Stimulated activated CD8-positive, alpha-beta memory T cell treated with anti-CD3 and anti-CD28 coated beads, Interleukin-4, amount 100 ng/mL, for 48 hours (primary cell): Measurements from ENCODE around the gene LRIG1.

Source experiments
- DNase-seq: peaks from one replicate; pipeline ENCODE4 v3.0.0-alpha.2; 2020

LRIG1 gene

GRCh38 chr3:66500576-66501482 lies at the start of gene LRIG1:
LRIG1 (minus strand) TSS chr3:66501022; CDS start chr3:66500407, 615 bp downstream.
- peak; percentile 98 for DNase-seq

- no peak for DNase-seq
Measured at GRCh38 chr3:66544619-66545429, 44.0 kb upstream of the LRIG1 start.

- no peak for DNase-seq
Measured at GRCh38 chr3:66542153-66542552, 41.3 kb upstream of the LRIG1 start.

- no peak for DNase-seq
Measured at GRCh38 chr3:66539466-66539989, 38.7 kb upstream of the LRIG1 start.

GRCh38 chr3:66538390-66538789 lies 37.6 kb upstream of the LRIG1 start:
- DNase-seq = no peak

- no peak for DNase-seq
Measured at GRCh38 chr3:66537735-66538134, 36.9 kb upstream of the LRIG1 start.

GRCh38 chr3:66536791-66537190 lies 36.0 kb upstream of the LRIG1 start:
- no peak for DNase-seq

- DNase-seq = no peak
Measured at GRCh38 chr3:66534304-66534845, 33.6 kb upstream of the LRIG1 start.

- no peak for DNase-seq
Measured at GRCh38 chr3:66532613-66533012, 31.8 kb upstream of the LRIG1 start.

- no peak for DNase-seq
Measured at GRCh38 chr3:66532160-66532587, 31.4 kb upstream of the LRIG1 start.

GRCh38 chr3:66531256-66531655 lies 30.4 kb upstream of the LRIG1 start:
- DNase-seq = no peak

GRCh38 chr3:66527246-66527645 lies 26.4 kb upstream of the LRIG1 start:
- DNase-seq = no peak

- no peak for DNase-seq
Measured at GRCh38 chr3:66525771-66526170, 24.9 kb upstream of the LRIG1 start.

- DNase-seq = no peak
Measured at GRCh38 chr3:66520724-66521123, 19.9 kb upstream of the LRIG1 start.

- DNase-seq = no peak
Measured at GRCh38 chr3:66518644-66519043, 17.8 kb upstream of the LRIG1 start.

- DNase-seq = no peak
Measured at GRCh38 chr3:66518126-66518525, 17.3 kb upstream of the LRIG1 start.

GRCh38 chr3:66517241-66517640 lies 16.4 kb upstream of the LRIG1 start:
- no peak for DNase-seq

GRCh38 chr3:66508461-66508860 lies 7.6 kb upstream of the LRIG1 start:
- no peak for DNase-seq

GRCh38 chr3:66507423-66508260 lies 6.8 kb upstream of the LRIG1 start:
- no peak for DNase-seq

GRCh38 chr3:66506154-66506553 lies 5.3 kb upstream of the LRIG1 start:
- DNase-seq = no peak

- no peak for DNase-seq
Measured at GRCh38 chr3:66504850-66505641, 4.2 kb upstream of the LRIG1 start.

- no peak for DNase-seq
Measured at GRCh38 chr3:66502981-66503380, 2.2 kb upstream of the LRIG1 start.
